ENCODE measurements around the gene USB1. TPM values are rescaled to one million over a fixed set of nuclear protein-coding genes. Genes with fewer than 3 reads are reported as not detected.

The USB1 gene
- total and polyA plus RNA-seq, 2 experiments from 2014 or later, result 79.6 to 118 TPM

DNA sequence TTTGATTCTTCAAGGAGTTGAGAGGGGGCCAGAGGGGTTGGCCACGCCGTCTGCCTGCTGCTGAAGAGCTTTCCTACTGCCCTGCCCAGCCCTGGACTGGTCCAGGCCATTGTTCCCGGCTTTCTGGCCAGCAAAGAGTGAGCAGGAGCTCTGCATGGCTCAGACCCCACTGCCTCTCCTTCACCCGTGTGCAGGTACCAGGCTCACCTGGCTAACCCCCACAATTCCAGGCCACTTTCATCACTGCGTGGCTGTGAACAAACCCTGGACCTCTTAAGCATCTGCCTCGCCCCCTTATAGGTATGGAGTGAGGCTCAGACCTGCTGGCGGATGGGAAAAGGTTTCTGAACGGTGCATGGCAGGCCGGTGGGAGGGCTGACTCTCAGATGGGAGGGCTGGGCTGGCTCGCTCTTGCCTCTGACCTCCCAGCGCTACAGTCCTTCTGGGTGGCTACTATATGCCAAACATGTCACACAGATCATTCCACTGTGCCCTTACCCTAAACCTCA lies 9.6 kb upstream of the USB1 start:
- H3F3A ChIP-seq (replicated peaks; ENCODE audit: low read depth), result no peaks in the 10 kb centered on the region
- H3K4me1 Mint-ChIP-seq, result peaks cover 14% of the 10 kb centered on the region
- H3K4me3 Mint-ChIP-seq, result no peak overlapping the region
- H3K4me1 ChIP-seq (ENCODE audit: insufficient read depth), result no peaks in the 10 kb centered on the region
- no peak overlapping the region for H3K27ac ChIP-seq (ENCODE audit: low read depth)
- H3K36me3 ChIP-seq (ENCODE audit: insufficient read depth), result no peaks in the 10 kb centered on the region
- no peaks in the 10 kb centered on the region for H3K9me2 ChIP-seq (ENCODE audit: insufficient read depth)
- DNase-seq (ENCODE audit: low spot score) (no peak), ATAC-seq (no peak)
- H3K4me2 ChIP-seq, result no peak overlapping the region
- H3K36me3 Mint-ChIP-seq (ENCODE audit: low read depth), result no peaks in the 10 kb centered on the region
- H3K79me2 ChIP-seq (replicated peaks; ENCODE audit: insufficient read depth), result no peaks in the 10 kb centered on the region
- no peaks in the 10 kb centered on the region for H3K9me3 Mint-ChIP-seq
- H3K27me3 ChIP-seq (ENCODE audit: insufficient read depth), result peaks cover 9% of the 10 kb centered on the region; the same call in 1 of the 2 replicates
- H3K4me3 ChIP-seq, result no peak overlapping the region
- H2AFZ ChIP-seq, result no peak overlapping the region
- no peak overlapping the region for H3K27ac Mint-ChIP-seq
- H4K20me1 ChIP-seq (replicated peaks; ENCODE audit: insufficient read depth), result no peaks in the 10 kb centered on the region
- H3K27me3 Mint-ChIP-seq (ENCODE audit: insufficient read depth, low read depth, poor library complexity), result peaks cover 16% of the 10 kb centered on the region
- no peak for TF ChIP-seq ZNF114 (CRISPR knock-in tag; IDR thresholded peaks at IDR 0.05)

DNA sequence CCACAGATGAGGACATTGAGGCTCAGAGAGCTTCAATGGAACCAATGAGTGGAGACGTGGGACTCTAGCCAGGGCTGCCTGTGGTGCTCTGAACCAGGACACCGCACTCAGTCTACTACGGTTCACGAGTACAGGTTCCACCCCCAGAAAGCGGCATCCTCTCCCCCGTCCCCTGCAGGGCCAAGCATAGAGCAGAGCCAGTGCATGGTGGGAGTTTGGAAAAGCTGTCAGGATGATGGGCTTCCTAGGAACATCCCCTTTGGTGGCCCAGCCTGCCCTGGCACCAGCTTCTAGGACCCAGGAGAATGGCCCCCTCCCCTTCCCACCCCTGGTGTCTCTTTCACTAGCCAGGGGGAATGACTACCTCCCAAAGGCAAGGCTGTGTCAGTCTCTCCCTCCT lies 9.1 kb upstream of the USB1 start:
- H3K4me2 ChIP-seq, result no peak overlapping the region
- H3K4me3 Mint-ChIP-seq, result no peak overlapping the region
- no peak overlapping the region for H2AFZ ChIP-seq
- no peak overlapping the region for H3K27ac Mint-ChIP-seq
- no peaks in the 10 kb centered on the region for H3F3A ChIP-seq (replicated peaks; ENCODE audit: low read depth)
- peaks cover 4% of the 10 kb centered on the region; the same call in 1 of the 2 replicates for H3K27me3 ChIP-seq (ENCODE audit: insufficient read depth)
- H4K20me1 ChIP-seq (replicated peaks; ENCODE audit: insufficient read depth), result no peaks in the 10 kb centered on the region
- no peak for DNase-seq (ENCODE audit: low spot score)
- H3K4me1 ChIP-seq (ENCODE audit: insufficient read depth), result no peaks in the 10 kb centered on the region
- peaks cover 16% of the 10 kb centered on the region for H3K27me3 Mint-ChIP-seq (ENCODE audit: insufficient read depth, low read depth, poor library complexity)
- no peaks in the 10 kb centered on the region for H3K9me2 ChIP-seq (ENCODE audit: insufficient read depth)
- peaks cover 14% of the 10 kb centered on the region for H3K4me1 Mint-ChIP-seq
- no peak for TF ChIP-seq ZNF114 (CRISPR knock-in tag; IDR thresholded peaks at IDR 0.05)
- TF ChIP-seq NANOG (IDR thresholded peaks at IDR 0.05; ENCODE audit: borderline replicate concordance), result no peak
- TF ChIP-seq, protein P1, sequence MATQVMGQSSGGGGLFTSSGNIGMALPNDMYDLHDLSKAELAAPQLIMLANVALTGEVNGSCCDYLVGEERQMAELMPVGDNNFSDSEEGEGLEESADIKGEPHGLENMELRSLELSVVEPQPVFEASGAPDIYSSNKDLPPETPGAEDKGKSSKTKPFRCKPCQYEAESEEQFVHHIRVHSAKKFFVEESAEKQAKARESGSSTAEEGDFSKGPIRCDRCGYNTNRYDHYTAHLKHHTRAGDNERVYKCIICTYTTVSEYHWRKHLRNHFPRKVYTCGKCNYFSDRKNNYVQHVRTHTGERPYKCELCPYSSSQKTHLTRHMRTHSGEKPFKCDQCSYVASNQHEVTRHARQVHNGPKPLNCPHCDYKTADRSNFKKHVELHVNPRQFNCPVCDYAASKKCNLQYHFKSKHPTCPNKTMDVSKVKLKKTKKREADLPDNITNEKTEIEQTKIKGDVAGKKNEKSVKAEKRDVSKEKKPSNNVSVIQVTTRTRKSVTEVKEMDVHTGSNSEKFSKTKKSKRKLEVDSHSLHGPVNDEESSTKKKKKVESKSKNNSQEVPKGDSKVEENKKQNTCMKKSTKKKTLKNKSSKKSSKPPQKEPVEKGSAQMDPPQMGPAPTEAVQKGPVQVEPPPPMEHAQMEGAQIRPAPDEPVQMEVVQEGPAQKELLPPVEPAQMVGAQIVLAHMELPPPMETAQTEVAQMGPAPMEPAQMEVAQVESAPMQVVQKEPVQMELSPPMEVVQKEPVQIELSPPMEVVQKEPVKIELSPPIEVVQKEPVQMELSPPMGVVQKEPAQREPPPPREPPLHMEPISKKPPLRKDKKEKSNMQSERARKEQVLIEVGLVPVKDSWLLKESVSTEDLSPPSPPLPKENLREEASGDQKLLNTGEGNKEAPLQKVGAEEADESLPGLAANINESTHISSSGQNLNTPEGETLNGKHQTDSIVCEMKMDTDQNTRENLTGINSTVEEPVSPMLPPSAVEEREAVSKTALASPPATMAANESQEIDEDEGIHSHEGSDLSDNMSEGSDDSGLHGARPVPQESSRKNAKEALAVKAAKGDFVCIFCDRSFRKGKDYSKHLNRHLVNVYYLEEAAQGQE (IDR thresholded peaks at IDR 0.05; ENCODE audit: unreplicated experiment), result no peak
- TF ChIP-seq, protein P2, sequence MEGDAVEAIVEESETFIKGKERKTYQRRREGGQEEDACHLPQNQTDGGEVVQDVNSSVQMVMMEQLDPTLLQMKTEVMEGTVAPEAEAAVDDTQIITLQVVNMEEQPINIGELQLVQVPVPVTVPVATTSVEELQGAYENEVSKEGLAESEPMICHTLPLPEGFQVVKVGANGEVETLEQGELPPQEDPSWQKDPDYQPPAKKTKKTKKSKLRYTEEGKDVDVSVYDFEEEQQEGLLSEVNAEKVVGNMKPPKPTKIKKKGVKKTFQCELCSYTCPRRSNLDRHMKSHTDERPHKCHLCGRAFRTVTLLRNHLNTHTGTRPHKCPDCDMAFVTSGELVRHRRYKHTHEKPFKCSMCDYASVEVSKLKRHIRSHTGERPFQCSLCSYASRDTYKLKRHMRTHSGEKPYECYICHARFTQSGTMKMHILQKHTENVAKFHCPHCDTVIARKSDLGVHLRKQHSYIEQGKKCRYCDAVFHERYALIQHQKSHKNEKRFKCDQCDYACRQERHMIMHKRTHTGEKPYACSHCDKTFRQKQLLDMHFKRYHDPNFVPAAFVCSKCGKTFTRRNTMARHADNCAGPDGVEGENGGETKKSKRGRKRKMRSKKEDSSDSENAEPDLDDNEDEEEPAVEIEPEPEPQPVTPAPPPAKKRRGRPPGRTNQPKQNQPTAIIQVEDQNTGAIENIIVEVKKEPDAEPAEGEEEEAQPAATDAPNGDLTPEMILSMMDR (conservative IDR thresholded peaks at IDR 0.05; ENCODE audit: low read depth in 2 of 2), result no peak
- no peak for TF ChIP-seq EZH2phosphoT487 (IDR thresholded peaks at IDR 0.05; ENCODE audit: unreplicated experiment)
- peaks cover 2% of the 10 kb centered on the region; the same call in 2 of the 3 replicates for H3K36me3 Mint-ChIP-seq (ENCODE audit: low read depth)
- no peaks in the 10 kb centered on the region for H3K9me3 Mint-ChIP-seq
- no peak for ATAC-seq
- H3K36me3 ChIP-seq (ENCODE audit: insufficient read depth), result no peaks in the 10 kb centered on the region
- no peaks in the 10 kb centered on the region for H3K79me2 ChIP-seq (replicated peaks; ENCODE audit: insufficient read depth)
- H3K4me3 ChIP-seq, result no peak overlapping the region
- no peak overlapping the region for H3K27ac ChIP-seq (ENCODE audit: low read depth)

Measured in GM23338 (cell line).